H9 (cell line): ENCODE results near the gene INPP5A. TPM values are rescaled to one million over a fixed set of nuclear protein-coding genes. Genes with fewer than 3 reads are reported as not detected.
A peak's percentile ranks its signal among the peaks of the same experiment; 100 is the strongest.

Source experiments
- DNase-seq: peaks from one replicate; pipeline ENCODE4 v3.0.0-alpha.2; 2017
- H2AFZ ChIP-seq: one replicate; pipeline ENCODE4 v1.6.1; 2013; ENCODE audit warnings: mild to moderate bottlenecking, low read length, control low read depth, moderate library complexity
- H2AK5ac ChIP-seq: 2 replicates; pipeline ENCODE4 v1.6.1; 2013; ENCODE audit warnings: low read length, control low read depth, mixed read lengths; ENCODE audit not compliant: insufficient read length
- H2BK120ac ChIP-seq: one replicate; pipeline ENCODE4 v1.6.1; 2013; ENCODE audit warnings: low read depth, mild to moderate bottlenecking, low read length, control low read depth, inconsistent platforms; ENCODE audit not compliant: poor library complexity, severe bottlenecking
- H2BK12ac ChIP-seq: 2 replicates; pipeline ENCODE4 v1.6.1; 2013; ENCODE audit warnings: low read length, control low read depth, mixed read lengths, low read depth; ENCODE audit not compliant: insufficient read length
- H2BK15ac ChIP-seq: 2 replicates; pipeline ENCODE4 v1.6.1; 2013; ENCODE audit warnings: low read depth, low read length, control low read depth
- H2BK20ac ChIP-seq: one replicate; pipeline ENCODE4 v1.6.1; 2013; ENCODE audit warnings: low read depth, mild to moderate bottlenecking, low read length, control low read depth, inconsistent platforms; ENCODE audit not compliant: poor library complexity, severe bottlenecking
- H2BK5ac ChIP-seq: 2 replicates; pipeline ENCODE4 v1.6.1; 2013; ENCODE audit warnings: low read length, control low read depth, mixed read lengths; ENCODE audit not compliant: insufficient read length
- H3K14ac ChIP-seq: 2 replicates; pipeline ENCODE4 v1.6.1; 2013; ENCODE audit warnings: low read length, control low read depth; ENCODE audit not compliant: insufficient read depth
- H3K18ac ChIP-seq: 2 replicates; pipeline ENCODE4 v1.6.1; 2013; ENCODE audit warnings: low read depth, mild to moderate bottlenecking, mixed read lengths, low read length, control low read depth; ENCODE audit not compliant: insufficient read length
- H3K23ac ChIP-seq: 2 replicates; pipeline ENCODE4 v1.6.1; 2013; ENCODE audit warnings: low read length, control low read depth, mixed read lengths, low read depth; ENCODE audit not compliant: insufficient read length
- H3K23me2 ChIP-seq: 2 replicates; pipeline ENCODE4 v1.6.1; 2013; ENCODE audit warnings: low read depth, mild to moderate bottlenecking, mixed read lengths, low read length, control low read depth; ENCODE audit not compliant: insufficient read length, poor library complexity, severe bottlenecking
- H3K27ac ChIP-seq: 2 replicates; pipeline ENCODE4 v1.5.1; 2013; ENCODE audit warnings: low read length, control low read depth, mixed read lengths, low read depth; ENCODE audit not compliant: insufficient read length
- H3K27me3 ChIP-seq: 2 replicates; pipeline ENCODE4 v1.6.1; 2013; ENCODE audit warnings: low read length, control low read depth, inconsistent platforms; ENCODE audit not compliant: insufficient read depth
- H3K4ac ChIP-seq: 2 replicates; pipeline ENCODE4 v1.6.1; 2013; ENCODE audit warnings: low read depth, mild to moderate bottlenecking, control low read depth, inconsistent platforms, low read length, moderate library complexity
- H3K4me1 ChIP-seq: 2 replicates; pipeline ENCODE4 v1.6.1; 2013; ENCODE audit warnings: low read length, control low read depth, inconsistent platforms; ENCODE audit not compliant: insufficient read depth
- H3K4me2 ChIP-seq: 2 replicates; pipeline ENCODE4 v1.6.1; 2013; ENCODE audit warnings: low read length, control low read depth, mixed read lengths; ENCODE audit not compliant: insufficient read length, insufficient read depth
- H3K56ac ChIP-seq: 2 replicates; pipeline ENCODE4 v1.6.1; 2013; ENCODE audit warnings: low read depth, mild to moderate bottlenecking, mixed read lengths, low read length, control low read depth; ENCODE audit not compliant: insufficient read length
- H3K79me1 ChIP-seq: 2 replicates; pipeline ENCODE4 v1.6.1; 2013; ENCODE audit warnings: low read depth, mild to moderate bottlenecking, moderate library complexity, low read length, control low read depth, inconsistent platforms; ENCODE audit not compliant: insufficient read depth, poor library complexity, severe bottlenecking
- H3K79me2 ChIP-seq: 2 replicates; pipeline ENCODE4 v1.6.1; 2013; ENCODE audit warnings: low read length, control low read depth, inconsistent platforms; ENCODE audit not compliant: insufficient read depth
- H3K9ac ChIP-seq: 2 replicates; pipeline ENCODE4 v1.6.1; 2013; ENCODE audit warnings: low read length, control low read depth, mixed read lengths; ENCODE audit not compliant: insufficient read length; ENCODE audit errors: extremely low read depth
- H3K9me3 ChIP-seq: one replicate; pipeline ENCODE4 v1.6.1; 2013; ENCODE audit warnings: low read depth, low read length, inconsistent platforms; ENCODE audit not compliant: control insufficient read depth
- H3T11ph ChIP-seq: one replicate; pipeline ENCODE4 v1.6.1; 2013; ENCODE audit warnings: mild to moderate bottlenecking, low read length, control low read depth, inconsistent platforms
- H4K20me1 ChIP-seq: one replicate; pipeline ENCODE4 v1.6.1; 2013; ENCODE audit not compliant: control insufficient read depth, insufficient read length, insufficient read depth
- H4K5ac ChIP-seq: 2 replicates; pipeline ENCODE4 v1.6.1; 2013; ENCODE audit warnings: low read depth, mild to moderate bottlenecking, mixed read lengths, low read length, control low read depth; ENCODE audit not compliant: insufficient read length
- H4K8ac ChIP-seq: replicated peaks from 2 replicates; pipeline ENCODE4 v1.6.1; 2013; ENCODE audit warnings: low read length, control low read depth, mixed read lengths, low read depth; ENCODE audit not compliant: insufficient read length
- H4K91ac ChIP-seq: 2 replicates; pipeline ENCODE4 v1.6.1; 2013; ENCODE audit warnings: low read depth, mild to moderate bottlenecking, moderate library complexity, mixed read lengths, low read length, control low read depth; ENCODE audit not compliant: insufficient read length
- H3K27ac Mint-ChIP-seq, 3 experiments: 2 replicates in 2 of 3; 3 replicates in 1 of 3; pipeline ENCODE4 v1.8.0; 2020 to 2021; ENCODE audit warnings: mixed read lengths in 3 of 3, mild to moderate bottlenecking in 1 of 3, moderate library complexity in 1 of 3
- H3K27me3 Mint-ChIP-seq: 2 replicates; pipeline ENCODE4 v1.8.0; 2021; ENCODE audit warnings: low read depth, mild to moderate bottlenecking, moderate library complexity, mixed read lengths
- H3K36me3 Mint-ChIP-seq, 3 experiments: 2 replicates in 2 of 3; 3 replicates in 1 of 3; pipeline ENCODE4 v1.8.0; 2020 to 2021; ENCODE audit warnings: low read depth in 3 of 3, mixed read lengths in 3 of 3; ENCODE audit not compliant: insufficient read depth in 1 of 3
- H3K4me1 Mint-ChIP-seq, 2 experiments: 2 replicates each; pipeline ENCODE4 v1.8.0; 2020; ENCODE audit warnings: mixed read lengths in 2 of 2
- H3K4me3 Mint-ChIP-seq, 2 experiments: 2 replicates in 1 of 2; 3 replicates in 1 of 2; pipeline ENCODE4 v1.8.0; 2020 to 2021; ENCODE audit warnings: mild to moderate bottlenecking in 2 of 2, mixed read lengths in 2 of 2, moderate library complexity in 1 of 2
- H3K9me3 Mint-ChIP-seq, 2 experiments: 2 replicates in 1 of 2; 3 replicates in 1 of 2; pipeline ENCODE4 v1.8.0; 2020; ENCODE audit warnings: mild to moderate bottlenecking in 2 of 2, mixed read lengths in 2 of 2, moderate library complexity in 1 of 2
- CTCF ChIP-seq: fragments of 200-600 bp; sonication (generic); conservative IDR thresholded peaks from 3 replicates; pipeline ENCODE4 v1.8.0; 2021; ENCODE audit warnings: antibody characterized with exemption, mild to moderate bottlenecking
- WGBS: extraction: QIAGEN DNeasy Blood & Tissue Kit; methylation state at CpG from one replicate; pipeline ENCODE4 v1.1.7; 2013; ENCODE audit warnings: missing lambda C conversion rate, low lambda C conversion rate, mixed read lengths; ENCODE audit not compliant: insufficient read length; ENCODE audit errors: extremely low coverage; 5-methylcytosine and 5-hydroxymethylcytosine counted together
- total RNA-seq: library from RNA; stranded (reverse); gene quantifications from 2 replicates; pipeline ENCODE4 v1.2.1, GENCODE V29; 2021

Gene INPP5A
- total RNA-seq, 1 experiment from 2014 or later: 17.7 TPM

- no peak overlapping the region for H3K4me3 Mint-ChIP-seq
- H4K91ac ChIP-seq: no peak overlapping the region
- H2BK5ac ChIP-seq: no peak overlapping the region
- H2BK12ac ChIP-seq: no peak overlapping the region
- no peak overlapping the region for H2BK120ac ChIP-seq
- H3K56ac ChIP-seq: no peak overlapping the region
- no peaks in the 10 kb centered on the region for H3K79me1 ChIP-seq
- no peaks in the 10 kb centered on the region for H3K79me2 ChIP-seq
- no peak for TF ChIP-seq CTCF
- WGBS: no CpG with 5 or more reads among the region's 31 CpGs
- no peaks in the 10 kb centered on the region for H3K27me3 ChIP-seq
- H3K4me2 ChIP-seq: no peak overlapping the region
- no peak overlapping the region for H3T11ph ChIP-seq
- peaks cover 15 to 18% (median 17%) of the 10 kb centered on the region in 3 experiments for H3K36me3 Mint-ChIP-seq
- H3K4me1 ChIP-seq: no peaks in the 10 kb centered on the region; the same call in 1 of the 2 replicates
- no peak overlapping the region for H3K9ac ChIP-seq
- no peak overlapping the region for H2AFZ ChIP-seq
- H3K4me1 Mint-ChIP-seq: peaks cover 12 to 23% of the 10 kb centered on the region in 2 experiments
- peak overlapping the region in 1 of 3 experiments; percentile 80; a peak in 1 of 7 replicates for H3K27ac Mint-ChIP-seq
- no peak overlapping the region for H2BK15ac ChIP-seq
- no peak overlapping the region for H3K27ac ChIP-seq
- DNase-seq: peak; percentile 22
- no peak overlapping the region for H4K8ac ChIP-seq
- H2AK5ac ChIP-seq: no peak overlapping the region
- no peak overlapping the region for H4K5ac ChIP-seq
- no peak overlapping the region for H3K4ac ChIP-seq
- H3K18ac ChIP-seq: no peak overlapping the region
- peaks cover 2% of the 10 kb centered on the region for H3K23me2 ChIP-seq
- H3K14ac ChIP-seq: no peak overlapping the region
- H3K9me3 Mint-ChIP-seq: peaks cover 25 to 27% of the 10 kb centered on the region in 2 experiments
- no peaks in the 10 kb centered on the region for H4K20me1 ChIP-seq
- peaks cover 26% of the 10 kb centered on the region for H3K27me3 Mint-ChIP-seq
- H3K9me3 ChIP-seq: peaks cover 4% of the 10 kb centered on the region
- no peak overlapping the region for H3K23ac ChIP-seq
- no peak overlapping the region for H2BK20ac ChIP-seq
Observed at GRCh38 chr10:132624061-132624846, 86.7 kb downstream of the INPP5A start.
